Keratinocyte (primary cell): ENCODE data around the gene PRKD3.

ENCODE experiments used
- CTCF ChIP-seq, 3 experiments: IDR thresholded peaks in 1 of 3; conservative IDR thresholded peaks in 1 of 3; optimal IDR thresholded peaks in 1 of 3; 2 replicates in 2 of 3; 3 replicates in 1 of 3; pipeline versions ENCODE3 to v1.5.1; 2011; ENCODE audit warnings: low read length in 3 of 3, mild to moderate bottlenecking in 3 of 3, moderate library complexity in 2 of 3, control low read depth in 1 of 3, inconsistent platforms in 1 of 3; ENCODE audit not compliant: insufficient read depth in 2 of 3; ENCODE audit errors: extremely low read depth in 1 of 3
- EZH2 ChIP-seq: IDR thresholded peaks from one replicate; pipeline ENCODE4 v1.6.1; 2012; ENCODE audit warnings: inconsistent platforms, mild to moderate bottlenecking, low read length, moderate library complexity

- TF ChIP-seq CTCF (optimal IDR thresholded peaks at IDR 0.05 in 1 of 3, IDR thresholded peaks at IDR 0.05 in 1 of 3, conservative IDR thresholded peaks at IDR 0.05 in 1 of 3; ENCODE audit: extremely low read depth in 1 of 3, insufficient read depth in 2 of 3, low read length in 3 of 3) (no peak), EZH2 (no peak)
These were observed 46.0 kb upstream of the PRKD3 start for GRCh38 chr2:37370666-37371065.
